Thoracic aorta (tissue), 2 donors: Measurements from ENCODE around the gene DNAJC17. TPM values are rescaled to one million over a fixed set of nuclear protein-coding genes. Genes with fewer than 3 reads are reported as not detected.

Experiments
- ATAC-seq: fragments of 150-250 bp; one replicate; pipeline ENCODE4 v1.8.0; 2017; ENCODE audit warnings: low read depth; ENCODE audit not compliant: insufficient number of reproducible peaks, low FRiP score
- DNase-seq: peaks from one replicate; pipeline ENCODE4 v3.0.0-alpha.2; 2020; ENCODE audit warnings: low spot score
- H3K27ac ChIP-seq, 2 donors: fragments of 200-600 bp; sonication (generic); 1 replicate in 1 of 2; 2 replicates in 1 of 2; pipeline ENCODE4 v1.5.1; 2016; ENCODE audit warnings: mild to moderate bottlenecking in 2 of 2, moderate library complexity in 2 of 2
- H3K27me3 ChIP-seq: fragments of 200-600 bp; sonication (generic); replicated peaks from 2 replicates; pipeline ENCODE4 v1.6.0; 2016; ENCODE audit warnings: mild to moderate bottlenecking; ENCODE audit not compliant: insufficient read depth
- H3K36me3 ChIP-seq: fragments of 200-600 bp; sonication (generic); one replicate; pipeline ENCODE4 v1.5.1; 2016
- H3K4me1 ChIP-seq, 2 donors: fragments of 200-600 bp; sonication (generic); 1 replicate in 1 of 2; 2 replicates in 1 of 2; pipeline versions ENCODE4 v1.5.1 to v1.6.0; 2016; ENCODE audit warnings: low read depth in 2 of 2, mild to moderate bottlenecking in 1 of 2; ENCODE audit not compliant: control insufficient read depth in 1 of 2
- H3K4me3 ChIP-seq: fragments of 200-600 bp; sonication (generic); 2 replicates; pipeline ENCODE4 v1.5.1; 2016; ENCODE audit warnings: mild to moderate bottlenecking
- H3K9me3 ChIP-seq: fragments of 200-600 bp; sonication (generic); 2 replicates; pipeline ENCODE4 v1.5.1; 2016
- CTCF ChIP-seq: fragments of 200-600 bp; sonication (generic); IDR thresholded peaks from one replicate; pipeline ENCODE4 v1.5.1; 2019; ENCODE audit warnings: antibody characterized with exemption
- total RNA-seq, 2 donors: library from RNA; depleted of rRNA; stranded (reverse); fragments of >200 nt; gene quantifications; one replicate each; pipeline versions ENCODE4 v1.1.0 to v1.2.3, GENCODE V29; 2016

The DNAJC17 gene
- total RNA-seq, 2 donors from 2014 or later, result 6.1 to 20.4 TPM

- no peak for TF ChIP-seq CTCF
- Histone ChIP-seq H3K36me3 (no peaks in the 10 kb centered on the region), H3K27me3 (peaks cover 5% of the 10 kb centered on the region), H3K27ac (no peak overlapping the region), H3K4me1 (peaks cover 14 to 23% of the 10 kb centered on the region in 2 donors), H3K9me3 (no peaks in the 10 kb centered on the region), H3K4me3 (no peak overlapping the region)
- no peak for ATAC-seq
- DNase-seq, result no peak
Observed at GRCh38 chr15:40841741-40842140, 34.5 kb upstream of the DNAJC17 start.

GRCh38 chr15:40838756-40839155 is 31.5 kb upstream of the DNAJC17 start:
- Histone ChIP-seq H3K36me3 (no peaks in the 10 kb centered on the region), H3K27ac (no peak overlapping the region), H3K4me3 (no peak overlapping the region), H3K4me1 (peaks cover 3 to 5% of the 10 kb centered on the region in 2 donors), H3K9me3 (no peaks in the 10 kb centered on the region), H3K27me3 (no peaks in the 10 kb centered on the region)
- DNase-seq (no peak), ATAC-seq (no peak)
- no peak for TF ChIP-seq CTCF

GRCh38 chr15:40836020-40836419 is 28.7 kb upstream of the DNAJC17 start:
- no peak for ATAC-seq
- TF ChIP-seq CTCF, result no peak
- Histone ChIP-seq H3K4me3 (no peak overlapping the region), H3K4me1 (no peaks in the 10 kb centered on the region), H3K36me3 (no peaks in the 10 kb centered on the region), H3K9me3 (no peaks in the 10 kb centered on the region), H3K27ac (no peak overlapping the region), H3K27me3 (no peaks in the 10 kb centered on the region)
- no peak for DNase-seq

- Histone ChIP-seq H3K4me3 (no peak overlapping the region), H3K9me3 (no peaks in the 10 kb centered on the region), H3K4me1 (no peaks in the 10 kb centered on the region), H3K36me3 (no peaks in the 10 kb centered on the region), H3K27ac (no peak overlapping the region), H3K27me3 (no peaks in the 10 kb centered on the region)
- DNase-seq (no peak), ATAC-seq (no peak)
- TF ChIP-seq CTCF, result no peak
Observed at GRCh38 chr15:40832903-40833302, 25.6 kb upstream of the DNAJC17 start.

GRCh38 chr15:40831861-40832260 is 24.6 kb upstream of the DNAJC17 start:
- no peak for TF ChIP-seq CTCF
- Histone ChIP-seq H3K27ac (no peak overlapping the region), H3K36me3 (no peaks in the 10 kb centered on the region), H3K27me3 (no peaks in the 10 kb centered on the region), H3K4me3 (no peak overlapping the region), H3K4me1 (no peaks in the 10 kb centered on the region), H3K9me3 (no peaks in the 10 kb centered on the region)
- ATAC-seq, result no peak
- DNase-seq, result no peak
